CD4-positive, alpha-beta T cell treated with Interferon gamma for 1 hour (primary cell): ENCODE measurements around the gene ADAM10.
"Not testable (repeated sequence)": the region's sequence is repeated elsewhere in the genome, so short reads cannot be mapped to it uniquely, and the experiment has no call there.

Source experiments
- DNase-seq: peaks from one replicate; pipeline ENCODE4 v3.0.0-alpha.2; 2020

The ADAM10 gene

DNA sequence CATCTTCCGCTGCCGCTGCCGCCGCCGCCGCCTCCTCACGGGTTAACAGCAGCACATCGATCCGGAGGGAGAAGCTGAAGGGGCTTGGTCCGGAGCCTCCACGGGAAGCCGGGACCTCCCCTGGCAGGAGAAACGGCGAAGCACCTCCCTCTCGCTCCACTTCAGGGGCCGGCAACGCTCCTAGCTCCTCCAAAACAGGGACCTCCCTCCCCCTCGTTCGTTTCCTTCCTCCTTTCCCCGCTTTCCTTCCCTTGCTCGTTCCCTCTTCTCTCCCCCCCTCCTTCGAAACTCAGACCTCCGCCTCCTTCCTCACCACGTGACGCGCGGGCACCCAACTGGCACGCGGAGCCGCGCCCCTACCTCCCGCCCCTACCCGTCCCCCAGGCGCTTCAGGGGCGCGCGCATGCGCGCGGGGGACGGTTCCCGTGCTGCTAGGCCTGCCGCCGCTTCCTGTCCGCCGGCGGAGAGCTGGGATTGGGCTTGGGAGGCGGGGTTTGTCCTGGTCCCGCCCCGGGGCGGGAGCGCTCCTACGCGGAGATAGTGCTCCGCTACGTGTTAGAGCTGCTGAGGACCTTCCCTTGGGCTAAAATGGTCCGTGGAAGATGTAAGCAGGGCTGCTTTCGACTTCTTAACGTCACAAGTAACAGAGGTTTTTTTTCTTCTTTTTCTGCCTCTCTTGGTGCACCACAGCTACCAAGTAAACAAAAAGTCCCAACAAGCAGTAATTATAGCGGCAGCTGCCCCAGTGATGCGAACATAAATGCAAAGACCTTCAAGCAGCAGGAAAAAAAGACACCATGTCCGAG lies at the start of gene ADAM10:
TSS of gene ADAM10 (minus strand) at position 176 of the 806 bp plus-strand sequence. CDS start at position 3, 173 bp downstream.
- peak; percentile 99 for DNase-seq

GRCh38 chr15:58797505-58797904 lies 48.0 kb upstream of the ADAM10 start:
- DNase-seq: no peak

DNA sequence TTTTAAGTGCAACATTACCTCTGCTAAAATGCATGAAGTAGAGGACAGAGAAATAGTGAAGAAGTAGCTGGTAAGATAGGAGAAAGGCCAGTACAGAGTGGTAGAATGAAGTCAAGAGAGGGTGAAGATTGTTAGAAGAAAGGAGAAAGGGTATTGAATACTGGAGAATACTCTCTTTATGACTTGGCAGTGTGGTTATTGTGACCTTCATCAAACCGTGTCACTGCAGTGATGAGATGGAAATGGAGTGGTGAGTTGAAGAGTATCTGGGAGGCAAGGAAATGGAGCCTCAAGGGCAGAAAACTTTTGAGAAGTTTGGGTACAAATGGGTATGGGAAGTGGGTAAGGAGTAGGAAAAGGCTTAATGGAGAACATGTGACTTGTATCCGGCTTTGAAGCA lies 46.3 kb upstream of the ADAM10 start:
- no peak for DNase-seq

- no peak for DNase-seq
Observed at GRCh38 chr15:58793862-58794261, 44.4 kb upstream of the ADAM10 start.

GRCh38 chr15:58788056-58788710 lies 38.7 kb upstream of the ADAM10 start:
- no peak for DNase-seq

DNA sequence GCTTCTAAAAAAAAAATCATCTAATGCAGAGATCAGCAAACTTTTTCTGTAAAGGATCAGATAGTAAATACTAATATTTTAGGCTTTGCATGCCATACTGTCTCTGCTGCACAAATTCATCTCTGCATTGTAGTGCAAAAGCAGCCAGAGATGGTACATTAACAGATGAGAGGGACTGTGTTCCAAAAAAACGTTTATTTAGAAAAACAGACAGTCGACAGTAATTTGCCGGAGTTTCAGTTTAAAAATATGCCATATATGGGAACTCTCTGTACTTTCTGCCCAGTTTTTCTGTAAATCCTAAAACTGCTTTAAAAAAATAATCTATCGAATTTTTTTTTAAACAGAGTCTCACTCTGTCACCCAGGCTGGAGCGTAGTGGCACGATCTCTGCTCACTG lies 35.8 kb upstream of the ADAM10 start:
- no peak for DNase-seq

DNA sequence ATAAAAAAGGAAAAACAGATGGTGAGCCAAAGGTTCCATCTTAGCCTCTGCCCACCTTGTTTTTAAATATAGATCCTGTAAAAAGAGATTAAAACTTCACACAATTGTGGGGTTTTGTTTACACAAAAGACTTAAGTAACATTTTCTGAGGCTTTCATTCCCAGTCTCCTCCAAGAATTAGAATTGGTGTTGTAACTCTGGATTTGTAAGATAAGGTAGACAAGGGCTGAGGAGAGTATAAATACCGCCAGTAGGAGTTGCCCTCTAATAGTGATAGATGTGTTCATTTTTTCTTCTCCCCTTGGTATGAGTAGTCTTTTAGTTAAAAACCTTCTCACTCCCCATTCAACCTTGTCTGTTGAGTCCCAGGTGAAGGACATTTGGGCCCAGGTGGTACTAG lies 30.0 kb upstream of the ADAM10 start:
- no peak for DNase-seq

GRCh38 chr15:58777107-58777506 lies 27.6 kb upstream of the ADAM10 start:
- no peak for DNase-seq

- DNase-seq: no peak
Observed at GRCh38 chr15:58775402-58775801, 25.9 kb upstream of the ADAM10 start.

DNA sequence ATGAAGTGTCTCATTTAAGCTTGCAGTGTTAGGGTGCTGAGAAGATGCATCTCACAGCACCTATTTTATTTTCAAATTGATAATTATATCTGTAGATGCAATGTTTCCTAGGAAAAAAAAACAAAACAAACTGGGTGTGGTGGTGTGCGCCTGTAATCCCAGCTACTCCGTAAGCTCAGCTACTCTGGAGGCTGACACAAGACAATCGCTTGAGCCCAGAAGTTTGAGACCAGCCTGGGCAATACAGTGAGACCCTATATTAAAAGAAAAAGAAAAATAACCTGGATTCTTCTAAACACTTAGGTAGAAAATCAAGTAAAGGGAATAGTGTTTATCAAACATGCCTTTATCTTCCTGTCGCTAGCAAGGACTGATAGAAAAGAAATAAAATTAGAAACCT lies 23.5 kb upstream of the ADAM10 start:
- no peak for DNase-seq

DNA sequence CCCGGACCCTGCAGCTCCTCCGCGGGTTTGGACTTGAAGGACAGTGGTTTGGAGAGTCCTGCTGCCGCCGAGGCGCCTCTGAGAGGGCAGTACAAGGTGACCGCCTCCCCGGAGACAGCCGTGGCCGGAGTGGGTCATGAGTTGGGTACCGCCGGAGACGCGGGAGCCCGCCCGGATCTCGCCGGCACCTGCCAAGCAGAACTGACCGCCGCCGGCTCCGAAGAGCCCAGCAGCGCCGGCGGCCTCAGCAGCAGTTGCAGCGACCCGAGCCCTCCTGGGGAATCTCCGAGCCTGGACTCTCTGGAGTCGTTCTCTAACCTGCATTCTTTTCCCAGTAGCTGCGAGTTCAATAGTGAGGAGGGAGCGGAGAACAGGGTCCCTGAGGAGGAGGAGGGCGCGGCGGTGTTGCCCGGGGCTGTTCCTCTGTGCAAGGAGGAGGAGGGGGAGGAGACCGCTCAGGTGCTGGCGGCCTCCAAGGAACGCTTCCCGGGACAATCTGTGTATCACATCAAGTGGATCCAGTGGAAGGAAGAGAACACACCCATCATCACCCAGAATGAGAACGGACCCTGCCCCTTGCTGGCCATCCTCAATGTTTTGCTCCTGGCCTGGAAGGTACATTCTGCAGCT lies 22.2 kb upstream of the ADAM10 start:
- DNase-seq: no peak

- DNase-seq: peak; percentile 93
Observed at GRCh38 chr15:58770857-58771620, 21.5 kb upstream of the ADAM10 start, which contains the start of gene MINDY2. MINDY2 (plus strand) TSS chr15:58771302; CDS start chr15:58771396, 94 bp downstream.

DNA sequence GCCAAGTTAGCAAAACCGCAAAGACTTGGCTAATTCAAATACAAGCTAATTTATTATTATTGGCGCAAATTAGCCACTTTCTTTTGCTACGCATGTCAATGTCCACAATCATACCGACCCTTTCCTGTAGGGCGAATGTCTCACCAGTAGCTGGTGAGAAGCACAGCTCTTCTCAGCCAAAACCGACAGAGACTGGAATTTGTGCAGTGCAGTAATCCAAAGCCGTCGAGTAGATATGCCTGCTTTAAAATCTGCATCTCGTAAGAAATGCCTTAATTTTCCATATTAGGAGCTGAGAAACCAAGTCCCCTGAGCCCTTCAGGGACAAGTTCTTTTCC lies 21.0 kb upstream of the ADAM10 start:
- peak; percentile 25 for DNase-seq

DNA sequence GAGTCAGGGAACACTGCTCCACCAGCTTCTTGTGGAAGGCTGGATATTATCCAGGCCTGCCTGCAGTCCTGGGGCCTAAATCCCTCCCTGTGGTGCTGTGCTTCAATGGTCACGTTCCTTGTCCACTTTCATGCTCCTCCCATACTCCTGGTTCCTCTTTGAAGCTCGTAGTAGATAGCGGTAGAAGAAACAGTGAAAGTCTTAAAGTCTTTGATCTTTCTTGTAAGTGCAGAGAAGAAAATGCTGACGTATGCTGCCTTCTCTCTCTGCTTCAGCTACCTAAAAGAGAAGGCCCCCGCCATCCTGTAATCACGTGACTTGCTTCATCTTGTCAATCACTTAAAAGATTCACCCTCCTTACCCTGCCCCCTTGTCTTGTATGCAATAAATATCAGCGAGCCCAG lies 19.1 kb upstream of the ADAM10 start:
- not testable (repeated sequence) for DNase-seq

DNA sequence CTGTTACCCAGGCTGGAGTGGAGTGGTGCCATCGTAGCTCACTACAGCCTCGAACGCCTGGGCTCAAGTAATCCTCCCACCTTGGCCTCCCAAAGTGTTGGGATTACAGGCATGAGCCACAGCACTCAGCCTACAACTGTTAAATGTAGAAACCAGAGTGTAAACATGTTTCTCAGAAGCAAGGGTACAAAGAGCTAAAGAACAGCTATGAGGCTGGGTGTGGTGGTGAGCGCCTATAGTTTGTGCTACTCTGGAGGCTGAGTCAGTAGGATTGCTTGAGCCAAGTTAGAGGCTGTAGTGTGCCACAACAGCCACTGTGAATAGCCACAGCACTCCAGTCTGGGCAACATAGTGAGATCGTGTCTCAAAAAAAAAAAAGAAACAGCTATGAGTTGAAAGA lies 16.8 kb upstream of the ADAM10 start:
- DNase-seq: no peak

- DNase-seq: no peak
Observed at GRCh38 chr15:58764468-58764867, 15.0 kb upstream of the ADAM10 start.

DNA sequence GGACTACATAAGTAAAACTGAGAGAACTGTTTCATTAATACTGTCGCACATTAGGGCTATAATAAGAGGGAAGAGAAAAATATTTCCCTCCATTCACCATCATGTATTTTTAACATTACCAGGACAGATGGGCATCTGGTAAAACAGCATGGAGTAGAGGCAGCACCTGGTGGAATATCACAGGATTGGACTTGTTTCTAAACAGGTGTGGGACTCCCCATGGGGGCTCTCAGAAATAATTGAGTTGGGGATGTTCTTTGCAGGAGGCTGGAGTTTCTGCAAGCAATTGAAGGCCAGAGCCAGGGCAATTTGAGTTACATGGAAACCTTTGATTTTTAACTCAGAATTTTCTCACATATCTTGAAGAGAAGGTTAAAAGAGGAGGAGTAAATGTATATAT lies 13.2 kb upstream of the ADAM10 start:
- no peak for DNase-seq

GRCh38 chr15:58762285-58762684 lies 12.8 kb upstream of the ADAM10 start:
- DNase-seq: no peak

DNA sequence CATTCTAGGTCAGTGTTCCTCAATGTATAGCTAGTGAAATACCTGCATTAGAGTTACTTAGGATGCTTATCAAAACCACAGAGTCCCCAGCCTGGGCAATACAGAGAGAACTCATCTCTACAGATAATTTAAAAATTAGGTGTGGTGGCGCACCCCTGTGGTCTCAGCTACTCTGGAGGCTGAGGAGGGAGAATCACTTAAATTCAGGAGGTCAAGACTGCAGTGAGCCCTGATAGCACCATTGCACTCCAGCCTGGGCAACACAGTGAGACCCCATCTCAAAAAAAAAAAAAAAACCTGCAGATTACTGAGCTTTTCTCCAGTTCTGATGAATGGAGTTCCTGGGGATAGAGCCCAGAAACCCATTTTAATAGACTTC lies 11.5 kb upstream of the ADAM10 start:
- no peak for DNase-seq

GRCh38 chr15:58760385-58761009 lies 11.0 kb upstream of the ADAM10 start:
- no peak for DNase-seq

DNA sequence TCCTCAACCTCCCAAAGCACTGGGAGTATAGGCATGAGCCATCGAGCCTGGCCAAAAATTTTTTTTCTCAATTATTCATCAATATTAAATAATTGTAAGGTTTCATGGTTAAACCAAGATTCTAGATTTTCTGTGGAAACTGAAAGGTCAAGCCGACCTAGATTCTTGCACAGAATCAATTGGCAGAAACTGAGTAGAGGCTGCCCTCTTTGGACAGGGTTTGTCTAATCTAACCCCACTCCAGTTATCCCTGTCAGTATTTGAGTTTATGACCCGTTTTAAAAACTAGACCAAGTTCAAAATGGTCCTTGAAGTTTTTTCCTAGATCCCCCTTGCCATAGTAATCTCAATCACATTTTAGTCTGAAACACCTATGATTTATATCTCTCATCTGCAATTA lies 8.6 kb upstream of the ADAM10 start:
- DNase-seq: no peak

GRCh38 chr15:58755956-58756355 lies 6.4 kb upstream of the ADAM10 start:
- no peak for DNase-seq

GRCh38 chr15:58755350-58755749 lies 5.8 kb upstream of the ADAM10 start:
- no peak for DNase-seq
